Astrocyte of the cerebellum (primary cell): ENCODE results near the gene DLGAP1.

ENCODE experiments used
- DNase-seq: peaks from one replicate; pipeline ENCODE4 v3.0.0-alpha.2; 2011; ENCODE audit warnings: low read depth
- H3K4me3 ChIP-seq: 2 replicates; pipeline ENCODE4 v1.5.1; 2011; ENCODE audit warnings: mild to moderate bottlenecking, low read depth, low read length, moderate library complexity
- CTCF ChIP-seq: IDR thresholded peaks from 2 replicates; pipeline ENCODE4 v1.5.1; 2012; ENCODE audit warnings: low read length, low read depth, moderate library complexity, mild to moderate bottlenecking; ENCODE audit errors: missing control alignments
- in situ Hi-C: cut with HindIII; loops from 2 replicates; pipeline ENCODE4 v1.10.0; 2017; ENCODE audit warnings: low sequenced_read_pairs

DLGAP1 gene

GRCh38 chr18:3863593-3863992 lies 591.5 kb downstream of the DLGAP1 start:
- TF ChIP-seq CTCF = no peak
- DNase-seq = no peak
- in situ Hi-C loops = no loop called here
- H3K4me3 ChIP-seq = no peak overlapping the region

GRCh38 chr18:3863006-3863405 lies 592.1 kb downstream of the DLGAP1 start:
- no peak overlapping the region for H3K4me3 ChIP-seq
- in situ Hi-C loops = no loop called here
- no peak for DNase-seq
- no peak for TF ChIP-seq CTCF

GRCh38 chr18:3861495-3861894 lies 593.6 kb downstream of the DLGAP1 start:
- H3K4me3 ChIP-seq = no peak overlapping the region
- TF ChIP-seq CTCF = no peak
- DNase-seq = no peak
- in situ Hi-C loops = no loop called here

GRCh38 chr18:3857544-3857943 lies 597.6 kb downstream of the DLGAP1 start:
- DNase-seq = no peak
- no peak for TF ChIP-seq CTCF

GRCh38 chr18:3855966-3856365 lies 599.1 kb downstream of the DLGAP1 start:
- no peak for DNase-seq
- in situ Hi-C loops = loop anchor here (5.0 kb wide), 1 partner anchor 49 kb away; no protein-coding TSS in a partner anchor
- no peak overlapping the region for H3K4me3 ChIP-seq
- no peak for TF ChIP-seq CTCF

More at GRCh38 chr18:3857544-3857943, 597.6 kb downstream of the DLGAP1 start:
- H3K4me3 ChIP-seq = no peak overlapping the region
- in situ Hi-C loops = loop anchor here (5.0 kb wide), 1 partner anchor 50 kb away; no protein-coding TSS in a partner anchor

- in situ Hi-C loops = no loop called here
- DNase-seq = no peak
- TF ChIP-seq CTCF = no peak
- no peak overlapping the region for H3K4me3 ChIP-seq
These were observed 602.8 kb downstream of the DLGAP1 start for GRCh38 chr18:3852321-3852720.

- no peak overlapping the region for H3K4me3 ChIP-seq
- no peak for TF ChIP-seq CTCF
- no peak for DNase-seq
- in situ Hi-C loops = no loop called here
These were observed 603.9 kb downstream of the DLGAP1 start for GRCh38 chr18:3851159-3851558.
